Natural killer cell (primary cell): ENCODE measurements around the gene NALF2. TPM values are rescaled to one million over a fixed set of nuclear protein-coding genes. Genes with fewer than 3 reads are reported as not detected.

Experiments
- ATAC-seq, 3 donors: fragments of 150-1000 bp in 2 of 3; fragments of 200-7000 bp in 1 of 3; cut with Tn5 transposase; 1 replicate in 1 of 3; 2 replicates in 2 of 3; pipeline ENCODE4 v1.10.0; 2021; ENCODE audit warnings: mild to moderate bottlenecking in 2 of 3, moderate library complexity in 2 of 3
- DNase-seq, 2 donors: peaks; one replicate each; pipeline versions ENCODE4 v3.0.0 to v3.0.0-alpha.2; 2013 to 2021; ENCODE audit warnings: mixed read lengths in 1 of 2
- H3K27ac ChIP-seq: one replicate; pipeline ENCODE4 v1.5.1; 2013; ENCODE audit warnings: mild to moderate bottlenecking, low read length
- H3K27me3 ChIP-seq: one replicate; pipeline ENCODE4 v1.6.1; 2013; ENCODE audit warnings: low read length; ENCODE audit not compliant: control insufficient read depth, insufficient read depth
- H3K36me3 ChIP-seq: one replicate; pipeline ENCODE4 v1.6.1; 2013; ENCODE audit warnings: low read length; ENCODE audit not compliant: control insufficient read depth, insufficient read depth
- H3K4me1 ChIP-seq: one replicate; pipeline ENCODE4 v1.6.1; 2013; ENCODE audit warnings: low read length; ENCODE audit not compliant: control insufficient read depth, insufficient read depth
- H3K4me3 ChIP-seq: one replicate; pipeline ENCODE4 v1.5.1; 2013; ENCODE audit warnings: low read length
- H3K9me3 ChIP-seq: one replicate; pipeline ENCODE4 v1.6.1; 2013; ENCODE audit warnings: low read length; ENCODE audit not compliant: control insufficient read depth, insufficient read depth
- H3K27ac Mint-ChIP-seq, 2 donors: one replicate each; pipeline ENCODE4 v1.8.0; 2022; ENCODE audit warnings: mild to moderate bottlenecking in 2 of 2, mixed read lengths in 2 of 2, moderate library complexity in 1 of 2
- H3K27me3 Mint-ChIP-seq, 2 donors: one replicate each; pipeline ENCODE4 v1.8.0; 2022; ENCODE audit warnings: low read depth in 2 of 2, mixed read lengths in 2 of 2
- H3K36me3 Mint-ChIP-seq: one replicate; pipeline ENCODE4 v1.8.0; 2022; ENCODE audit warnings: mixed read lengths
- H3K4me1 Mint-ChIP-seq, 2 donors: one replicate each; pipeline ENCODE4 v1.8.0; 2022; ENCODE audit warnings: mixed read lengths in 2 of 2
- H3K4me3 Mint-ChIP-seq: one replicate; pipeline ENCODE4 v1.8.0; 2022; ENCODE audit warnings: mild to moderate bottlenecking, moderate library complexity, mixed read lengths
- H3K9me3 Mint-ChIP-seq, 2 donors: one replicate each; pipeline ENCODE4 v1.8.0; 2022; ENCODE audit warnings: mixed read lengths in 2 of 2
- CTCF ChIP-seq: fragments of 200-600 bp; IDR thresholded peaks from one replicate; pipeline ENCODE4 v1.8.0; 2022; ENCODE audit warnings: antibody characterized with exemption
- WGBS: methylation state at CpG from one replicate; pipeline ENCODE4 v1.1.7; 2013; ENCODE audit warnings: missing lambda C conversion rate; ENCODE audit not compliant: insufficient coverage; 5-methylcytosine and 5-hydroxymethylcytosine counted together
- intact Hi-C: fragments of 100-400 bp; cut with micrococcal nuclease; formaldehyde crosslinking; loops from one replicate; pipeline ENCODE4 v1.14.2; 2022
- total RNA-seq, 4 donors: library from RNA; stranded (reverse); fragments of 120-200 nt in 1 of 4; gene quantifications; one replicate each; pipeline versions ENCODE4 v1.2.3 to v1.2.4, GENCODE V29; 2013 to 2022

The NALF2 gene
- total RNA-seq, 3 donors from 2014 or later (not counting 1 experiment from before 2014, with no cell fraction given), result not detected

- H3K9me3 ChIP-seq, result no peaks in the 10 kb centered on the region
- H3K36me3 ChIP-seq, result no peaks in the 10 kb centered on the region
- H3K4me1 ChIP-seq, result no peaks in the 10 kb centered on the region
- Mint-ChIP-seq H3K27me3 (peaks cover 0 to 2% of the 10 kb centered on the region in 2 donors), H3K9me3 (no peaks in the 10 kb centered on the region), H3K4me3 (no peak overlapping the region), H3K27ac (no peak overlapping the region), H3K4me1 (no peaks in the 10 kb centered on the region), H3K36me3 (no peaks in the 10 kb centered on the region)
- ATAC-seq, result no peak
- no peaks in the 10 kb centered on the region for H3K27me3 ChIP-seq
- 82% methylated on average over 5 of the region's 5 CpGs for WGBS
- no peak for DNase-seq
- no peak overlapping the region for H3K4me3 ChIP-seq
- intact Hi-C loops, result no loop called here
- H3K27ac ChIP-seq, result no peak overlapping the region
- TF ChIP-seq CTCF, result no peak
These were observed 42.9 kb downstream of the NALF2 start for GRCh38 chrX:69546978-69547377.

- Histone ChIP-seq H3K9me3 (no peaks in the 10 kb centered on the region), H3K36me3 (no peaks in the 10 kb centered on the region), H3K4me3 (no peak overlapping the region), H3K27me3 (no peaks in the 10 kb centered on the region), H3K27ac (no peak overlapping the region), H3K4me1 (no peaks in the 10 kb centered on the region)
- Mint-ChIP-seq H3K9me3 (no peaks in the 10 kb centered on the region), H3K27me3 (peaks cover 5 to 14% of the 10 kb centered on the region in 2 donors), H3K4me3 (no peak overlapping the region), H3K27ac (no peak overlapping the region), H3K4me1 (no peaks in the 10 kb centered on the region), H3K36me3 (no peaks in the 10 kb centered on the region)
- 79% methylated on average over 5 of the region's 7 CpGs for WGBS
- TF ChIP-seq CTCF, result no peak
- intact Hi-C loops, result no loop called here
- ATAC-seq (no peak), DNase-seq (no peak)
These were observed 47.4 kb downstream of the NALF2 start for GRCh38 chrX:69551421-69552009.

GRCh38 chrX:69552512-69552911 lies 48.4 kb downstream of the NALF2 start:
- Histone ChIP-seq H3K27me3 (no peaks in the 10 kb centered on the region), H3K4me3 (no peak overlapping the region), H3K36me3 (no peaks in the 10 kb centered on the region), H3K9me3 (no peaks in the 10 kb centered on the region), H3K4me1 (no peaks in the 10 kb centered on the region), H3K27ac (no peak overlapping the region)
- DNase-seq (no peak), ATAC-seq (no peak)
- intact Hi-C loops, result no loop called here
- H3K36me3 Mint-ChIP-seq, result no peaks in the 10 kb centered on the region
- peaks cover 5 to 20% of the 10 kb centered on the region in 2 donors for H3K27me3 Mint-ChIP-seq
- 71% methylated on average over 2 of the region's 4 CpGs for whole genome bisulfite sequencing
- no peak overlapping the region for H3K4me3 Mint-ChIP-seq
- no peaks in the 10 kb centered on the region for H3K9me3 Mint-ChIP-seq
- no peak for TF ChIP-seq CTCF
- no peaks in the 10 kb centered on the region for H3K4me1 Mint-ChIP-seq
- no peak overlapping the region for H3K27ac Mint-ChIP-seq

Other genes with a start within 250 kb of the NALF2 start
- gene EDA, start 111.8 kb downstream of the NALF2 start, total RNA-seq, result under 1 TPM in 2 of 3 donors, not detected in 1; 0.50 to 0.65 TPM